HG02943 (cell line): ENCODE measurements around the gene HSD17B14.
"Not testable (repeated sequence)": the region's sequence is repeated elsewhere in the genome, so short reads cannot be mapped to it uniquely, and the experiment has no call there.

Experiments used
- ATAC-seq: cut with Tn5 transposase; IDR thresholded peaks from one replicate; pipeline ENCODE4 v1.9.1; 2021; ENCODE audit warnings: mild to moderate bottlenecking, low read depth, moderate library complexity; ENCODE audit not compliant: unreplicated experiment

HSD17B14 gene

DNA sequence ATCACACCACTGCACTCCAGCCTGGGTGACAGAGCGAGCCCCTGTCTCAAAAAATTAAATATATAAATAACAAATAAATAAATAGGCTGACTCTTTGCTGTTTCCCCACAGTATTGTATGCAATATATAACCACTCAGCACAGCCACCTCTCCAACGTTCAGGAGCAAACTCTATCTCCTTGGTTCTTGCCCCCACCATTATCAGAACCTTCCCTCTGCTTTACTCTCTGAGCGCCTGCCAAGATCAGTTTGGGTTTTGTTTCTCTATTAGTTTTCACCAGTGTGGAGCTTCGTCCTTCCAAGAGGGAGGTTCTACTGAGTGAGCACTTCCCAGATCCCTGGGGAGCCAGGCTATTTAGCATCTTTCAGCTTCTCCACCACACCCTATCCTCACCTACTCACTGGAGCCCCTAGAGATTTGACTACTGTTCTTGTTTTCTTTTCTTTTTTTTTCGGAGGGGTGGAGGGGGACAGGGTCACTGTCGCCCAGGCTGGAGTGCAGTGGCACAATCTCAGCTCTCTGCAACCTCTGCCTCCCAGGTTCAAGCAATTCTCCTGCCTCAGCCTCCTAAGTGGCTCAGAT, 68.0 kb downstream of the HSD17B14 start:
- not testable (repeated sequence) for ATAC-seq

DNA sequence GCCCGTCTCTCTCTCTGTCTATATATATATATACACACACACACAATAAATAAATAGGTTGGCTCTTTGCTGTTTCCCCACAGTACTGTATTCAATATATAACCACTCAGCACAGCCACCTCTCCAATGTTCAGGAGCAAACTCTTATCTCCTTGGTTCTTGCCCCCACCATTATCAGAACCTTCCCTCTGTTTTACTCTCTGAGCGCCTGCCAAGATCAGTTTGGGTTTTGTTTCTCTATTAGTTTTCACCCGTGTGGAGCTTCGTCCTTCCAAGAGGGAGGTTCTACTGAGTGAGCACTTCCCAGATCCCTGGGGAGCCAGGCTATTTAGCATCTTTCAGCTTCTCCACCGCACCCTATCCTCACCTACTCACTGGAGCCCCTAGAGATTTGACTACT, 70.5 kb downstream of the HSD17B14 start:
- not testable (repeated sequence) for ATAC-seq
